Astrocyte (in vitro differentiated cells and primary cell): ENCODE results near the gene MXD3. TPM values are rescaled to one million over a fixed set of nuclear protein-coding genes. Genes with fewer than 3 reads are reported as not detected.

ENCODE experiments used
- DNase-seq: peaks from one replicate; pipeline ENCODE4 v3.0.0-alpha.2; 2010; ENCODE audit warnings: low read depth
- FAIRE-seq: peaks from 2 replicates; lab custom pipeline; 2011; peaks lifted over from hg19 to GRCh38; lab: Jason Lieb, UNC
- H2AFZ ChIP-seq: 2 replicates; pipeline ENCODE4 v1.6.0; 2012; ENCODE audit warnings: low read depth, low read length, inconsistent platforms
- H3K27ac ChIP-seq: 2 replicates; pipeline ENCODE4 v1.5.1; 2011; ENCODE audit warnings: low read depth, low read length, inconsistent platforms
- H3K27me3 ChIP-seq: 2 replicates; pipeline ENCODE4 v1.6.0; 2011; ENCODE audit warnings: low read length, inconsistent platforms; ENCODE audit not compliant: insufficient read depth
- H3K36me3 ChIP-seq: 2 replicates; pipeline ENCODE4 v1.5.1; 2011; ENCODE audit warnings: low read length, inconsistent platforms; ENCODE audit not compliant: insufficient read depth
- H3K4me1 ChIP-seq: 2 replicates; pipeline ENCODE4 v1.5.1; 2011; ENCODE audit warnings: low read length, inconsistent platforms; ENCODE audit not compliant: insufficient read depth
- H3K4me2 ChIP-seq: 2 replicates; pipeline ENCODE4 v1.6.0; 2012; ENCODE audit warnings: low read length, inconsistent platforms
- H3K4me3 ChIP-seq: 2 replicates; pipeline ENCODE4 v1.5.1; 2011; ENCODE audit warnings: low read depth, mild to moderate bottlenecking, low read length, inconsistent platforms; ENCODE audit not compliant: insufficient read depth
- H3K79me2 ChIP-seq: 2 replicates; pipeline ENCODE4 v1.6.0; 2012; ENCODE audit warnings: mild to moderate bottlenecking, low read length, inconsistent platforms; ENCODE audit not compliant: insufficient read depth
- H3K9ac ChIP-seq: 2 replicates; pipeline ENCODE4 v1.6.0; 2012; ENCODE audit warnings: mild to moderate bottlenecking, low read length, inconsistent platforms
- H3K9me3 ChIP-seq: 2 replicates; pipeline ENCODE4 v1.5.1; 2012; ENCODE audit warnings: low read depth, mild to moderate bottlenecking, low read length, inconsistent platforms; ENCODE audit not compliant: insufficient read depth
- H4K20me1 ChIP-seq: 2 replicates; pipeline ENCODE4 v1.6.0; 2012; ENCODE audit warnings: low read length, inconsistent platforms; ENCODE audit not compliant: insufficient read depth
- H3K27ac Mint-ChIP-seq: one replicate; pipeline ENCODE4 v1.8.0; 2021; ENCODE audit warnings: mild to moderate bottlenecking, mixed read lengths; ENCODE audit not compliant: unreplicated experiment
- H3K27me3 Mint-ChIP-seq: one replicate; pipeline ENCODE4 v1.8.0; 2021; ENCODE audit warnings: low read depth, mixed read lengths; ENCODE audit not compliant: unreplicated experiment
- H3K36me3 Mint-ChIP-seq: one replicate; pipeline ENCODE4 v1.8.0; 2021; ENCODE audit warnings: low read depth, mixed read lengths; ENCODE audit not compliant: unreplicated experiment
- H3K4me1 Mint-ChIP-seq: one replicate; pipeline ENCODE4 v1.8.0; 2021; ENCODE audit warnings: low read depth, mixed read lengths; ENCODE audit not compliant: unreplicated experiment
- H3K4me3 Mint-ChIP-seq: one replicate; pipeline ENCODE4 v1.8.0; 2021; ENCODE audit warnings: mild to moderate bottlenecking, moderate library complexity, mixed read lengths; ENCODE audit not compliant: unreplicated experiment
- H3K9me3 Mint-ChIP-seq: one replicate; pipeline ENCODE4 v1.8.0; 2021; ENCODE audit warnings: mild to moderate bottlenecking, mixed read lengths; ENCODE audit not compliant: unreplicated experiment
- EZH2 ChIP-seq: IDR thresholded peaks from 2 replicates; pipeline ENCODE4 v1.6.1; 2012; ENCODE audit warnings: mild to moderate bottlenecking, low read length, inconsistent platforms; ENCODE audit not compliant: insufficient read depth
- total RNA-seq: library from RNA; stranded (reverse); gene quantifications from 2 replicates; pipeline ENCODE4 v1.2.1, GENCODE V29; 2021
- TF ChIP-seq, protein P1 (sequence below): IDR thresholded peaks from 2 replicates; pipeline ENCODE4 v1.5.1; 2011; ENCODE audit warnings: low read depth, mild to moderate bottlenecking, inconsistent platforms, low read length, moderate library complexity; ENCODE audit not compliant: insufficient read depth

MXD3 gene
- total RNA-seq, 1 donor from 2014 or later, result 2.8 TPM

GRCh38 chr5:177334155-177334551 is 22.5 kb upstream of the MXD3 start:
- H3K27ac Mint-ChIP-seq, result no peak overlapping the region
- H3K4me3 Mint-ChIP-seq, result no peak overlapping the region
- peaks cover 23% of the 10 kb centered on the region for H3K36me3 Mint-ChIP-seq
- Histone ChIP-seq H3K27ac (no peak overlapping the region), H3K4me1 (no peaks in the 10 kb centered on the region), H3K9me3 (no peaks in the 10 kb centered on the region), H3K36me3 (peaks cover 14% of the 10 kb centered on the region), H2AFZ (no peak overlapping the region), H4K20me1 (peaks cover 57% of the 10 kb centered on the region), H3K27me3 (no peaks in the 10 kb centered on the region), H3K4me3 (no peak overlapping the region), H3K4me2 (no peak overlapping the region), H3K9ac (no peak overlapping the region), H3K79me2 (peaks cover 15% of the 10 kb centered on the region)
- FAIRE-seq (no peak), DNase-seq (no peak)
- no peaks in the 10 kb centered on the region for H3K9me3 Mint-ChIP-seq
- no peak for TF ChIP-seq EZH2
- TF ChIP-seq, protein P1, sequence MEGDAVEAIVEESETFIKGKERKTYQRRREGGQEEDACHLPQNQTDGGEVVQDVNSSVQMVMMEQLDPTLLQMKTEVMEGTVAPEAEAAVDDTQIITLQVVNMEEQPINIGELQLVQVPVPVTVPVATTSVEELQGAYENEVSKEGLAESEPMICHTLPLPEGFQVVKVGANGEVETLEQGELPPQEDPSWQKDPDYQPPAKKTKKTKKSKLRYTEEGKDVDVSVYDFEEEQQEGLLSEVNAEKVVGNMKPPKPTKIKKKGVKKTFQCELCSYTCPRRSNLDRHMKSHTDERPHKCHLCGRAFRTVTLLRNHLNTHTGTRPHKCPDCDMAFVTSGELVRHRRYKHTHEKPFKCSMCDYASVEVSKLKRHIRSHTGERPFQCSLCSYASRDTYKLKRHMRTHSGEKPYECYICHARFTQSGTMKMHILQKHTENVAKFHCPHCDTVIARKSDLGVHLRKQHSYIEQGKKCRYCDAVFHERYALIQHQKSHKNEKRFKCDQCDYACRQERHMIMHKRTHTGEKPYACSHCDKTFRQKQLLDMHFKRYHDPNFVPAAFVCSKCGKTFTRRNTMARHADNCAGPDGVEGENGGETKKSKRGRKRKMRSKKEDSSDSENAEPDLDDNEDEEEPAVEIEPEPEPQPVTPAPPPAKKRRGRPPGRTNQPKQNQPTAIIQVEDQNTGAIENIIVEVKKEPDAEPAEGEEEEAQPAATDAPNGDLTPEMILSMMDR, result no peak
- no peaks in the 10 kb centered on the region for H3K4me1 Mint-ChIP-seq
- H3K27me3 Mint-ChIP-seq, result no peaks in the 10 kb centered on the region

DNA sequence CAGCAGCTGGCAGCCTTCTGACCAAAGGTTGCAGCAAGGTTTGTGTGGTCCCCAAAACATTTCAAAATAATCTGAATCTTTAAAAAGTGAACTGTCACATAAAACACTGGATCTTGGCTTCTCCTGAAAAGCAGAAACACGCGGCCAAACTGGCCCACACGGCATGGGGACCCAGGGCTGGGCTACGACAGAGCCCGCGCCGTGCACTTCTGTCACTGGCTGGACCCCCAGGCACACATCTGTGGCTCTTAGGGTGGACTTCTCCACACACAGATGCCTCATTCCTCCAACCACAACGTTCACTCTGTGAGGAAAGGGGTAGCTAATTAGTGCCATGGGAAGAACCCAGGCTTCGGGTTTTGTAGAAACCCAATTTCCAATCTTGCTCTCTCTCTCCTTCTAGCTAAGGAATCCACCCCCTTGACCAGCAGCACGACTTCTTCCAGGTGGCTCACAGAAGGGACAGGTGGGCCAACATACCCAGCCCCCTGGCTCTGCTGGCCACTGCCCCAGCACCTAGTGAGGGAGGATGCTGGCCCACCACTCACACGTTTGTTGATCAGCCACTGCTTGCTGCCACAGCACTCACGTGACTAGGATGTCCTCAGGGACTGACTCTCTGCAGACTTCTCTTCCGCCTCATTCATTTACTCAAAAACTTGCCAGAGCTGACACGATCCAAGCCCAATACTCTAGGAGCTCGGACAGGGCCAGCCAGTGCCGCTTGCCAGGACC is 21.9 kb upstream of the MXD3 start:
- H3K4me1 Mint-ChIP-seq, result no peaks in the 10 kb centered on the region
- no peak overlapping the region for H3K4me3 ChIP-seq
- H3K9ac ChIP-seq, result no peak overlapping the region
- no peaks in the 10 kb centered on the region for H3K9me3 ChIP-seq
- peaks cover 53% of the 10 kb centered on the region for H4K20me1 ChIP-seq
- H3K9me3 Mint-ChIP-seq, result no peaks in the 10 kb centered on the region
- DNase-seq, result no peak
- no peaks in the 10 kb centered on the region for H3K4me1 ChIP-seq
- H3K79me2 ChIP-seq, result peaks cover 10% of the 10 kb centered on the region
- TF ChIP-seq, protein P1, result no peak
- TF ChIP-seq EZH2, result no peak
- H3K27me3 ChIP-seq, result no peaks in the 10 kb centered on the region
- peaks cover 23% of the 10 kb centered on the region for H3K36me3 Mint-ChIP-seq
- H3K4me2 ChIP-seq, result no peak overlapping the region
- no peak for FAIRE-seq
- H3K27me3 Mint-ChIP-seq, result no peaks in the 10 kb centered on the region
- no peak overlapping the region for H3K4me3 Mint-ChIP-seq
- peaks cover 11% of the 10 kb centered on the region for H3K36me3 ChIP-seq
- no peak overlapping the region for H3K27ac ChIP-seq
- H2AFZ ChIP-seq, result no peak overlapping the region
- H3K27ac Mint-ChIP-seq, result peak overlapping the region; percentile 66

- Histone ChIP-seq H4K20me1 (peaks cover 52% of the 10 kb centered on the region), H3K79me2 (peaks cover 7% of the 10 kb centered on the region), H3K27ac (no peak overlapping the region), H3K9ac (no peak overlapping the region), H3K4me3 (no peak overlapping the region), H3K9me3 (no peaks in the 10 kb centered on the region), H2AFZ (no peak overlapping the region), H3K4me2 (no peak overlapping the region), H3K36me3 (peaks cover 11% of the 10 kb centered on the region), H3K4me1 (peaks cover 5% of the 10 kb centered on the region), H3K27me3 (no peaks in the 10 kb centered on the region)
- H3K36me3 Mint-ChIP-seq, result peaks cover 23% of the 10 kb centered on the region
- H3K27me3 Mint-ChIP-seq, result no peaks in the 10 kb centered on the region
- H3K4me3 Mint-ChIP-seq, result no peak overlapping the region
- TF ChIP-seq, protein P1, result no peak
- no peak for TF ChIP-seq EZH2
- FAIRE-seq, result no peak
- H3K27ac Mint-ChIP-seq, result no peak overlapping the region
- H3K9me3 Mint-ChIP-seq, result no peaks in the 10 kb centered on the region
- H3K4me1 Mint-ChIP-seq, result peaks cover 1% of the 10 kb centered on the region
- DNase-seq, result no peak
These were observed 21.2 kb upstream of the MXD3 start for GRCh38 chr5:177332896-177333260.
